GM12873 (cell line): ENCODE measurements around the gene MT1A.

ENCODE experiments used
- CTCF ChIP-seq: IDR thresholded peaks from 2 replicates; pipeline ENCODE4 v1.5.1; 2012; ENCODE audit warnings: low read depth, mild to moderate bottlenecking, moderate library complexity, low read length, control low read depth; ENCODE audit not compliant: insufficient read depth; ENCODE audit errors: missing control alignments

Gene MT1A

GRCh38 chr16:56600398-56600999, 38.0 kb upstream of the MT1A start:
- peak; percentile 68 for TF ChIP-seq CTCF

GRCh38 chr16:56601325-56601724, 37.1 kb upstream of the MT1A start:
- TF ChIP-seq CTCF = no peak

GRCh38 chr16:56603589-56603988, 34.9 kb upstream of the MT1A start:
- TF ChIP-seq CTCF = peak; percentile 37

GRCh38 chr16:56604966-56605365, 33.5 kb upstream of the MT1A start:
- no peak for TF ChIP-seq CTCF

GRCh38 chr16:56605475-56605874, 33.0 kb upstream of the MT1A start:
- TF ChIP-seq CTCF = no peak

- TF ChIP-seq CTCF = no peak
Measured at GRCh38 chr16:56606071-56606475, 32.4 kb upstream of the MT1A start.

GRCh38 chr16:56606476-56607108, 31.9 kb upstream of the MT1A start:
- TF ChIP-seq CTCF = no peak
